ENCODE results near the gene IL15. TPM values are rescaled to one million over a fixed set of nuclear protein-coding genes. Genes with fewer than 3 reads are reported as not detected.

The IL15 gene
- total and polyA plus RNA-seq, 2 experiments from 2014 or later, result 2.3 to 3.7 TPM

- DNase-seq (ENCODE audit: low spot score), result no peak
- H4K20me1 ChIP-seq (replicated peaks; ENCODE audit: insufficient read depth), result no peaks in the 10 kb centered on the region
- H3K36me3 ChIP-seq (ENCODE audit: insufficient read depth), result no peaks in the 10 kb centered on the region
- H3K4me2 ChIP-seq, result peak overlapping the region; percentile 91
- Mint-ChIP-seq H3K4me3 (peak overlapping the region; percentile 84), H3K27me3 (ENCODE audit: insufficient read depth, low read depth, poor library complexity) (peaks cover 15% of the 10 kb centered on the region), H3K4me1 (peaks cover 13% of the 10 kb centered on the region), H3K36me3 (ENCODE audit: low read depth) (no peaks in the 10 kb centered on the region), H3K27ac (no peak overlapping the region), H3K9me3 (no peaks in the 10 kb centered on the region; the same call in 2 of the 3 replicates)
- H3K4me1 ChIP-seq (ENCODE audit: insufficient read depth), result peaks cover 8% of the 10 kb centered on the region; the same call in 1 of the 2 replicates
- no peak overlapping the region for H3K27ac ChIP-seq (ENCODE audit: low read depth)
- TF ChIP-seq, protein P1, sequence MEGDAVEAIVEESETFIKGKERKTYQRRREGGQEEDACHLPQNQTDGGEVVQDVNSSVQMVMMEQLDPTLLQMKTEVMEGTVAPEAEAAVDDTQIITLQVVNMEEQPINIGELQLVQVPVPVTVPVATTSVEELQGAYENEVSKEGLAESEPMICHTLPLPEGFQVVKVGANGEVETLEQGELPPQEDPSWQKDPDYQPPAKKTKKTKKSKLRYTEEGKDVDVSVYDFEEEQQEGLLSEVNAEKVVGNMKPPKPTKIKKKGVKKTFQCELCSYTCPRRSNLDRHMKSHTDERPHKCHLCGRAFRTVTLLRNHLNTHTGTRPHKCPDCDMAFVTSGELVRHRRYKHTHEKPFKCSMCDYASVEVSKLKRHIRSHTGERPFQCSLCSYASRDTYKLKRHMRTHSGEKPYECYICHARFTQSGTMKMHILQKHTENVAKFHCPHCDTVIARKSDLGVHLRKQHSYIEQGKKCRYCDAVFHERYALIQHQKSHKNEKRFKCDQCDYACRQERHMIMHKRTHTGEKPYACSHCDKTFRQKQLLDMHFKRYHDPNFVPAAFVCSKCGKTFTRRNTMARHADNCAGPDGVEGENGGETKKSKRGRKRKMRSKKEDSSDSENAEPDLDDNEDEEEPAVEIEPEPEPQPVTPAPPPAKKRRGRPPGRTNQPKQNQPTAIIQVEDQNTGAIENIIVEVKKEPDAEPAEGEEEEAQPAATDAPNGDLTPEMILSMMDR (conservative IDR thresholded peaks at IDR 0.05; ENCODE audit: low read depth in 2 of 2), result no peak
- no peak for TF ChIP-seq REST (IDR thresholded peaks at IDR 0.05; ENCODE audit: unreplicated experiment)
- TF ChIP-seq NANOG (IDR thresholded peaks at IDR 0.05; ENCODE audit: borderline replicate concordance), result no peak
- no peak for TF ChIP-seq CREB1 (CRISPR knock-in tag; IDR thresholded peaks at IDR 0.05; ENCODE audit: low read depth)
- no peak for TF ChIP-seq ZNF114 (CRISPR knock-in tag; IDR thresholded peaks at IDR 0.05)
- TF ChIP-seq, protein P2, sequence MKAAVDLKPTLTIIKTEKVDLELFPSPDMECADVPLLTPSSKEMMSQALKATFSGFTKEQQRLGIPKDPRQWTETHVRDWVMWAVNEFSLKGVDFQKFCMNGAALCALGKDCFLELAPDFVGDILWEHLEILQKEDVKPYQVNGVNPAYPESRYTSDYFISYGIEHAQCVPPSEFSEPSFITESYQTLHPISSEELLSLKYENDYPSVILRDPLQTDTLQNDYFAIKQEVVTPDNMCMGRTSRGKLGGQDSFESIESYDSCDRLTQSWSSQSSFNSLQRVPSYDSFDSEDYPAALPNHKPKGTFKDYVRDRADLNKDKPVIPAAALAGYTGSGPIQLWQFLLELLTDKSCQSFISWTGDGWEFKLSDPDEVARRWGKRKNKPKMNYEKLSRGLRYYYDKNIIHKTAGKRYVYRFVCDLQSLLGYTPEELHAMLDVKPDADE (IDR thresholded peaks at IDR 0.05), result no peak
- no peak for TF ChIP-seq ZNF331 (CRISPR knock-in tag; IDR thresholded peaks at IDR 0.05; ENCODE audit: low read depth)
- TF ChIP-seq STAT1 (IDR thresholded peaks at IDR 0.05; ENCODE audit: unreplicated experiment), result no peak
- TF ChIP-seq POLR2AphosphoS5 (IDR thresholded peaks at IDR 0.05; ENCODE audit: low read depth), result no peak
- no peak for TF ChIP-seq EZH2phosphoT487 (IDR thresholded peaks at IDR 0.05; ENCODE audit: unreplicated experiment)
- no peaks in the 10 kb centered on the region for H3K9me2 ChIP-seq (ENCODE audit: insufficient read depth)
- ATAC-seq, result no peak
- peaks cover 35% of the 10 kb centered on the region for H3K27me3 ChIP-seq (ENCODE audit: insufficient read depth)
- H3K4me3 ChIP-seq, result peak overlapping the region; percentile 84
- no peaks in the 10 kb centered on the region for H3F3A ChIP-seq (replicated peaks; ENCODE audit: low read depth)
- peak overlapping the region; percentile 97 for H2AFZ ChIP-seq
- H3K79me2 ChIP-seq (replicated peaks; ENCODE audit: insufficient read depth), result no peaks in the 10 kb centered on the region
Observed at GRCh38 chr4:141635736-141636081, 674 bp upstream of the IL15 start.
